ENCODE measurements around the gene TNS1. TPM values are rescaled to one million over a fixed set of nuclear protein-coding genes. Genes with fewer than 3 reads are reported as not detected.

The TNS1 gene
- total and polyA plus RNA-seq, 10 of the 15 experiments (the other 5 are each of a cell fraction or from before 2014, with no cell fraction given): 0.05 to 0.44 TPM; not detected in 8

DNA sequence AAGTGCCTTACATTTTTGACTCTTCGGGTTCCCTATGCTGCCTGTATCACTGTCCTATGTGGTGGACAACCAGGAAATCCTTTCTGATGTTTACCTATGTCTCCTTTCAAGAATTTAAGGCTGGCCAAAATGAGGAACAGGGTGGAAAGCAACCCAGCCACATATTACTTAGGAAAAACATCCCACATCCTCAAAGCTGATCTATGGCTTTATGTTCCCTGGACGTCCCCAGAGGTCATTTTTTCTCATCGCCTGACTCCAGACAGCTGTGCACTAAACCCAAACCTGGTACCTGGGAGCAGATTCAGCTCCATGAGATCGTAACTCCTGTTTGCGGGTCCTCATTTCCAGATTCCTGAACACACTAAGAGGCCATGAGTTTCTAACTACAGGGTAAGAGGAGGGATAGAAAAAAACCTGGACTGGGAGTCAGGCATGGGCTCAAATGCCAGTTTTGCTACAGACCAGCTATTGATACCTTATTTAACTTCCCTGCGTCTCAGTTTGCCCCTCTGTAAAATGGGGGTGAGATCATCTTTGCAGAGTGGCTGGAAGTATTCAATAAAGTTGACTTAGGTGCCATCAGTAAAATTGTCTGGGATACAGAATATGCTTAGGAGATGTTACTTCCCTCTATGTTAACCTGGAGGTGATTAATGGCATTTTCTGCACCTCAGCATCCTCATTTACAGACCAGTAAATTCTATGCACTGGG lies 70.8 kb downstream of the TNS1 start:
- no peaks in the 10 kb centered on the region for H3K4me1 ChIP-seq (ENCODE audit: control insufficient read depth, insufficient read depth, low read length)
- H3K9me3 ChIP-seq (replicated peaks; ENCODE audit: control insufficient read depth, insufficient read depth, low read length): no peaks in the 10 kb centered on the region
- ChIA-PET CTCF (no interaction called here), SMC1A (ENCODE audit: uncharacterized antibody, unreplicated experiment) (no interaction called here), RAD21 (ENCODE audit: unreplicated experiment) (no interaction called here), POLR2A (no interaction called here)
- H3K36me3 ChIP-seq (ENCODE audit: control insufficient read depth in 2 of 2, insufficient read depth in 2 of 2, low read length in 1 of 2): no peaks in the 10 kb centered on the region
- in situ Hi-C loops (cut with MboI): no loop called here
- no peak overlapping the region for H2AFZ ChIP-seq (ENCODE audit: control insufficient read depth, low read depth, low read length)
- no peak overlapping the region for H3K4me2 ChIP-seq (ENCODE audit: control insufficient read depth, insufficient read depth)
- H3K9ac ChIP-seq (ENCODE audit: control insufficient read depth, insufficient read depth, low read length): no peak overlapping the region
- intact Hi-C loops (cut with micrococcal nuclease; ENCODE audit: unreplicated experiment): no loop called here
- TF ChIP-seq NFXL1 (IDR thresholded peaks at IDR 0.05; ENCODE audit: borderline replicate concordance) (no peak), ZSCAN29 (IDR thresholded peaks at IDR 0.05) (no peak), STAT3 (IDR thresholded peaks at IDR 0.05; ENCODE audit: low read depth, low read length) (no peak)
- TF ChIP-seq, protein P1, sequence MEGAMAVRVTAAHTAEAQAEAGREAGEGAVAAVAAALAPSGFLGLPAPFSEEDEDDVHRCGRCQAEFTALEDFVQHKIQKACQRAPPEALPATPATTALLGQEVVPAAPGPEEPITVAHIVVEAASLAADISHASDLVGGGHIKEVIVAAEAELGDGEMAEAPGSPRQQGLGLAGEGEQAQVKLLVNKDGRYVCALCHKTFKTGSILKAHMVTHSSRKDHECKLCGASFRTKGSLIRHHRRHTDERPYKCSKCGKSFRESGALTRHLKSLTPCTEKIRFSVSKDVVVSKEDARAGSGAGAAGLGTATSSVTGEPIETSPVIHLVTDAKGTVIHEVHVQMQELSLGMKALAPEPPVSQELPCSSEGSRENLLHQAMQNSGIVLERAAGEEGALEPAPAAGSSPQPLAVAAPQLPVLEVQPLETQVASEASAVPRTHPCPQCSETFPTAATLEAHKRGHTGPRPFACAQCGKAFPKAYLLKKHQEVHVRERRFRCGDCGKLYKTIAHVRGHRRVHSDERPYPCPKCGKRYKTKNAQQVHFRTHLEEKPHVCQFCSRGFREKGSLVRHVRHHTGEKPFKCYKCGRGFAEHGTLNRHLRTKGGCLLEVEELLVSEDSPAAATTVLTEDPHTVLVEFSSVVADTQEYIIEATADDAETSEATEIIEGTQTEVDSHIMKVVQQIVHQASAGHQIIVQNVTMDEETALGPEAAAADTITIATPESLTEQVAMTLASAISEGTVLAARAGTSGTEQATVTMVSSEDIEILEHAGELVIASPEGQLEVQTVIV (IDR thresholded peaks at IDR 0.05; ENCODE audit: borderline replicate concordance, partially characterized antibody): no peak
- no TSS peak for BruUV-seq (replicated peaks)
- H4K20me1 ChIP-seq (ENCODE audit: control insufficient read depth, insufficient read depth): no peaks in the 10 kb centered on the region
- ATAC-seq: no peak
- FAIRE-seq: no peak
- WGBS (ENCODE audit: insufficient coverage, insufficient replicate concordance, low lambda C conversion rate, missing lambda C conversion rate): 49% methylated on average over 6 of the region's 6 CpGs
- H3K4me3 ChIP-seq: no peak overlapping the region
- no peak for DNase-seq (ENCODE audit: low read depth, low spot score)
- H3K27me3 ChIP-seq (replicated peaks in 1 of 2; ENCODE audit: control insufficient read depth in 2 of 2, insufficient read depth in 2 of 2, low read length in 1 of 2): peaks cover 0 to 2% of the 10 kb centered on the region in 2 experiments; a peak in 1 of 4 replicates
- H3K27ac ChIP-seq (ENCODE audit: control insufficient read depth, insufficient read depth): no peak overlapping the region
- no peaks in the 10 kb centered on the region for H3K79me2 ChIP-seq (ENCODE audit: control insufficient read depth, insufficient read depth, low read length)
